K562 (cell line): ENCODE results near the gene B9D2. TPM values are rescaled to one million over a fixed set of nuclear protein-coding genes. Genes with fewer than 3 reads are reported as not detected.
A peak's percentile ranks its signal among the peaks of the same experiment; 100 is the strongest.

ENCODE experiments used
- ETV1 ChIP-seq: fragments of 450-650 bp; conservative IDR thresholded peaks from 2 replicates; pipeline ENCODE4 v1.6.1; 2016; ENCODE audit warnings: missing genetic modification characterization, control low read depth, low read depth, missing compliant biosample characterization
- GTF2E2 ChIP-seq: fragments of 200-800 bp; sonication (Bioruptor generic); IDR thresholded peaks from 2 replicates; pipeline ENCODE4 v1.6.1; 2016; ENCODE audit warnings: missing genetic modification characterization, missing compliant biosample characterization
- HDAC3 ChIP-seq: fragments of 450-650 bp; IDR thresholded peaks from 2 replicates; pipeline ENCODE4 v1.6.1; 2018; ENCODE audit warnings: borderline replicate concordance, mild to moderate bottlenecking, moderate library complexity; ENCODE audit not compliant: partially characterized antibody
- HIVEP1 ChIP-seq: fragments of 250-450 bp; sonication (Bioruptor Pico); IDR thresholded peaks from 2 replicates; pipeline ENCODE4 v1.4.0; 2020; ENCODE audit warnings: mild to moderate bottlenecking
- NUFIP1 ChIP-seq: fragments of 450-650 bp; IDR thresholded peaks from 2 replicates; pipeline ENCODE4 v1.6.1; 2018; ENCODE audit not compliant: partially characterized antibody
- STAT5A ChIP-seq: IDR thresholded peaks from 2 replicates; pipeline ENCODE4 v1.6.1; 2012; ENCODE audit warnings: low read length, inconsistent platforms, borderline replicate concordance
- YBX1 ChIP-seq: fragments of 450-650 bp; IDR thresholded peaks from 2 replicates; pipeline ENCODE4 v1.7.1; 2016; ENCODE audit warnings: mild to moderate bottlenecking
- ZFPM2 ChIP-seq: fragments of 250-450 bp; sonication (Bioruptor Pico); IDR thresholded peaks from 2 replicates; pipeline ENCODE4 v1.5.1; 2022; ENCODE audit warnings: mild to moderate bottlenecking
- ZNF134 ChIP-seq: fragments of 250-450 bp; sonication (Bioruptor Pico); conservative IDR thresholded peaks from 2 replicates; pipeline ENCODE4 v1.4.0; 2020
- ZNF764 ChIP-seq: fragments of 250-450 bp; sonication (Bioruptor Pico); IDR thresholded peaks from 2 replicates; pipeline ENCODE4 v1.4.0; 2020; ENCODE audit warnings: low read depth, mild to moderate bottlenecking, moderate library complexity
- polyA plus RNA-seq, 8 experiments: library from polyadenylated mRNA; depleted of rRNA in 4 of 8; stranded (reverse) in 5 of 8; unstranded in 3 of 8; fragments of >200 nt; fragmentation: Nextera tagmentation in 2 of 8; fragmentation: Illumina TruSeq in 1 of 8; extraction: Ambion mirVana in 2 of 8; extraction: Trizol in 1 of 8; gene quantifications; 2 replicates each; pipeline versions ENCODE4 v1.2.1 to v1.2.3, GENCODE V29; 2011 to 2014; ENCODE audit warnings: inconsistent platforms in 1 of 8, missing spikeins in 1 of 8
- total RNA-seq, 7 experiments: library from RNA; depleted of rRNA in 6 of 7; stranded (reverse); fragments of >200 nt in 6 of 7; fragmentation: Illumina TruSeq in 2 of 7; extraction: Trizol in 2 of 7; gene quantifications; 2 replicates each; pipeline versions ENCODE4 v1.2.1 to v1.2.3, GENCODE V29; 2011 to 2021; ENCODE audit warnings: low replicate concordance in 1 of 7
- TF ChIP-seq, protein P1 (sequence below): sonication (generic); formaldehyde crosslinking; IDR thresholded peaks from 2 replicates; pipeline ENCODE4 v1.8.0; 2023; ENCODE audit warnings: missing genetic modification reagents, mild to moderate bottlenecking, borderline replicate concordance
- TF ChIP-seq, protein P2 (sequence below): fragments of 450-650 bp; IDR thresholded peaks from 2 replicates; pipeline ENCODE4 v1.6.1; 2016; ENCODE audit warnings: borderline replicate concordance
- TF ChIP-seq, protein P3 (sequence below): sonication (generic); formaldehyde crosslinking; IDR thresholded peaks from 2 replicates; pipeline ENCODE4 v1.8.0; 2022; ENCODE audit warnings: mild to moderate bottlenecking, missing genetic modification reagents
- TF ChIP-seq, protein P4 (sequence below): fragments of 450-650 bp; IDR thresholded peaks from 2 replicates; pipeline ENCODE4 v1.7.1; 2018; ENCODE audit warnings: mild to moderate bottlenecking, low read depth; ENCODE audit not compliant: partially characterized antibody
- TF ChIP-seq, protein P5 (sequence below): sonication (generic); formaldehyde crosslinking; IDR thresholded peaks from 2 replicates; pipeline ENCODE4 v1.8.1; 2023; ENCODE audit warnings: mild to moderate bottlenecking, missing genetic modification reagents, moderate library complexity

Gene B9D2
- total and polyA plus RNA-seq, 9 of the 15 experiments (the other 6 are each of a cell fraction or from before 2014, with no cell fraction given): 0.83 to 6.9 (median 2.8) TPM

DNA sequence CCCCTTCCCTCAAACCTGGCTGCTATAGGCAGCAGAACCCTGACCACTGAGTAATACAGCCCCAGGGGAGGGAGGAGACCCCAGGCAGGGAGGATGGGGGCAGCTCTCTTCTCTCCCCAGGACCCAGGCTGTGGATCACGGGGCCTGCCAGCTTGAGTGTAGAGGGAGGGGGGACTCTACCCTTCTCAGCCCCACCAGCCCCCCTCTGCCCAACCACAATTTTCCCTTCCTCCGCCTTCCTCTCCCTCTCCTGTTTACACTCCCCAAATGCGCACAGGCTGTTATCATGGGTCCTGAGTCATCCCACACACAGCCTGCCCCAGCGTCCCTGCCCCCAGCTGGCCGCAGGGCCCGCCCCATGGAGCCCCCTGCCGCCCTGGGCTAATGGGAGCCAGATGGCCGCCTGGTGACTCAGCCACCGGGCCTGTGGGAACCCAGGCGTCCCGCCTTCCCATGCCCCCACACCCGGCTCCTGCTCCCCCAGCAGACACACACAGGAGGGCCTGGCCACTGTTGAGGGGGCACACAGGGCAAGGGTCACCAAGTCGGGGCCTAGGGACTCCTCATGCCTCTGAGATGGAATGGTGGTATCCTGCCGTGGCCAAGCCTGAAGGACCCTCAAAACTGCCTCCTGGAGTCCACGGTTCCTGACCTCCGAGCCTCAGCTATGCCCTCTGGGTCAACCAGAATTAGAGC is 40.4 kb downstream of the B9D2 start (continued):
- TF ChIP-seq, protein P1, sequence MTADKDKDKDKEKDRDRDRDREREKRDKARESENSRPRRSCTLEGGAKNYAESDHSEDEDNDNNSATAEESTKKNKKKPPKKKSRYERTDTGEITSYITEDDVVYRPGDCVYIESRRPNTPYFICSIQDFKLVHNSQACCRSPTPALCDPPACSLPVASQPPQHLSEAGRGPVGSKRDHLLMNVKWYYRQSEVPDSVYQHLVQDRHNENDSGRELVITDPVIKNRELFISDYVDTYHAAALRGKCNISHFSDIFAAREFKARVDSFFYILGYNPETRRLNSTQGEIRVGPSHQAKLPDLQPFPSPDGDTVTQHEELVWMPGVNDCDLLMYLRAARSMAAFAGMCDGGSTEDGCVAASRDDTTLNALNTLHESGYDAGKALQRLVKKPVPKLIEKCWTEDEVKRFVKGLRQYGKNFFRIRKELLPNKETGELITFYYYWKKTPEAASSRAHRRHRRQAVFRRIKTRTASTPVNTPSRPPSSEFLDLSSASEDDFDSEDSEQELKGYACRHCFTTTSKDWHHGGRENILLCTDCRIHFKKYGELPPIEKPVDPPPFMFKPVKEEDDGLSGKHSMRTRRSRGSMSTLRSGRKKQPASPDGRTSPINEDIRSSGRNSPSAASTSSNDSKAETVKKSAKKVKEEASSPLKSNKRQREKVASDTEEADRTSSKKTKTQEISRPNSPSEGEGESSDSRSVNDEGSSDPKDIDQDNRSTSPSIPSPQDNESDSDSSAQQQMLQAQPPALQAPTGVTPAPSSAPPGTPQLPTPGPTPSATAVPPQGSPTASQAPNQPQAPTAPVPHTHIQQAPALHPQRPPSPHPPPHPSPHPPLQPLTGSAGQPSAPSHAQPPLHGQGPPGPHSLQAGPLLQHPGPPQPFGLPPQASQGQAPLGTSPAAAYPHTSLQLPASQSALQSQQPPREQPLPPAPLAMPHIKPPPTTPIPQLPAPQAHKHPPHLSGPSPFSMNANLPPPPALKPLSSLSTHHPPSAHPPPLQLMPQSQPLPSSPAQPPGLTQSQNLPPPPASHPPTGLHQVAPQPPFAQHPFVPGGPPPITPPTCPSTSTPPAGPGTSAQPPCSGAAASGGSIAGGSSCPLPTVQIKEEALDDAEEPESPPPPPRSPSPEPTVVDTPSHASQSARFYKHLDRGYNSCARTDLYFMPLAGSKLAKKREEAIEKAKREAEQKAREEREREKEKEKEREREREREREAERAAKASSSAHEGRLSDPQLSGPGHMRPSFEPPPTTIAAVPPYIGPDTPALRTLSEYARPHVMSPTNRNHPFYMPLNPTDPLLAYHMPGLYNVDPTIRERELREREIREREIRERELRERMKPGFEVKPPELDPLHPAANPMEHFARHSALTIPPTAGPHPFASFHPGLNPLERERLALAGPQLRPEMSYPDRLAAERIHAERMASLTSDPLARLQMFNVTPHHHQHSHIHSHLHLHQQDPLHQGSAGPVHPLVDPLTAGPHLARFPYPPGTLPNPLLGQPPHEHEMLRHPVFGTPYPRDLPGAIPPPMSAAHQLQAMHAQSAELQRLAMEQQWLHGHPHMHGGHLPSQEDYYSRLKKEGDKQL (CRISPR knock-in tag): no peak
- no peak for TF ChIP-seq NUFIP1
- TF ChIP-seq, protein P2, sequence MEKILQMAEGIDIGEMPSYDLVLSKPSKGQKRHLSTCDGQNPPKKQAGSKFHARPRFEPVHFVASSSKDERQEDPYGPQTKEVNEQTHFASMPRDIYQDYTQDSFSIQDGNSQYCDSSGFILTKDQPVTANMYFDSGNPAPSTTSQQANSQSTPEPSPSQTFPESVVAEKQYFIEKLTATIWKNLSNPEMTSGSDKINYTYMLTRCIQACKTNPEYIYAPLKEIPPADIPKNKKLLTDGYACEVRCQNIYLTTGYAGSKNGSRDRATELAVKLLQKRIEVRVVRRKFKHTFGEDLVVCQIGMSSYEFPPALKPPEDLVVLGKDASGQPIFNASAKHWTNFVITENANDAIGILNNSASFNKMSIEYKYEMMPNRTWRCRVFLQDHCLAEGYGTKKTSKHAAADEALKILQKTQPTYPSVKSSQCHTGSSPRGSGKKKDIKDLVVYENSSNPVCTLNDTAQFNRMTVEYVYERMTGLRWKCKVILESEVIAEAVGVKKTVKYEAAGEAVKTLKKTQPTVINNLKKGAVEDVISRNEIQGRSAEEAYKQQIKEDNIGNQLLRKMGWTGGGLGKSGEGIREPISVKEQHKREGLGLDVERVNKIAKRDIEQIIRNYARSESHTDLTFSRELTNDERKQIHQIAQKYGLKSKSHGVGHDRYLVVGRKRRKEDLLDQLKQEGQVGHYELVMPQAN: no peak; the same call in 1 of the 2 replicates
- TF ChIP-seq, protein P3, sequence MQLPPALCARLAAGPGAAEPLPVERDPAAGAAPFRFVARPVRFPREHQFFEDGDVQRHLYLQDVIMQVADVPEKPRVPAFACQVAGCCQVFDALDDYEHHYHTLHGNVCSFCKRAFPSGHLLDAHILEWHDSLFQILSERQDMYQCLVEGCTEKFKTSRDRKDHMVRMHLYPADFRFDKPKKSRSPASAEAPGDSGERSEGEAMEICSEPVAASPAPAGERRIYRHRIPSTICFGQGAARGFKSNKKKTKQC: peak; percentile 48; the same call in 1 of the 2 replicates
- TF ChIP-seq ZNF134 (CRISPR knock-in tag): no peak
- peak; percentile 25; the same call in 1 of the 2 replicates for TF ChIP-seq STAT5A
- TF ChIP-seq, protein P4, sequence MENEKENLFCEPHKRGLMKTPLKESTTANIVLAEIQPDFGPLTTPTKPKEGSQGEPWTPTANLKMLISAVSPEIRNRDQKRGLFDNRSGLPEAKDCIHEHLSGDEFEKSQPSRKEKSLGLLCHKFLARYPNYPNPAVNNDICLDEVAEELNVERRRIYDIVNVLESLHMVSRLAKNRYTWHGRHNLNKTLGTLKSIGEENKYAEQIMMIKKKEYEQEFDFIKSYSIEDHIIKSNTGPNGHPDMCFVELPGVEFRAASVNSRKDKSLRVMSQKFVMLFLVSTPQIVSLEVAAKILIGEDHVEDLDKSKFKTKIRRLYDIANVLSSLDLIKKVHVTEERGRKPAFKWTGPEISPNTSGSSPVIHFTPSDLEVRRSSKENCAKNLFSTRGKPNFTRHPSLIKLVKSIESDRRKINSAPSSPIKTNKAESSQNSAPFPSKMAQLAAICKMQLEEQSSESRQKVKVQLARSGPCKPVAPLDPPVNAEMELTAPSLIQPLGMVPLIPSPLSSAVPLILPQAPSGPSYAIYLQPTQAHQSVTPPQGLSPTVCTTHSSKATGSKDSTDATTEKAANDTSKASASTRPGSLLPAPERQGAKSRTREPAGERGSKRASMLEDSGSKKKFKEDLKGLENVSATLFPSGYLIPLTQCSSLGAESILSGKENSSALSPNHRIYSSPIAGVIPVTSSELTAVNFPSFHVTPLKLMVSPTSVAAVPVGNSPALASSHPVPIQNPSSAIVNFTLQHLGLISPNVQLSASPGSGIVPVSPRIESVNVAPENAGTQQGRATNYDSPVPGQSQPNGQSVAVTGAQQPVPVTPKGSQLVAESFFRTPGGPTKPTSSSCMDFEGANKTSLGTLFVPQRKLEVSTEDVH: no peak
- no peak for TF ChIP-seq ETV1 (tag)
- 0 out of 2 replicates have a peak, but pooled peaks have one; percentile 43 for TF ChIP-seq HIVEP1 (CRISPR knock-in tag)
- no peak for TF ChIP-seq ZNF764 (CRISPR knock-in tag)
- TF ChIP-seq, protein P5, sequence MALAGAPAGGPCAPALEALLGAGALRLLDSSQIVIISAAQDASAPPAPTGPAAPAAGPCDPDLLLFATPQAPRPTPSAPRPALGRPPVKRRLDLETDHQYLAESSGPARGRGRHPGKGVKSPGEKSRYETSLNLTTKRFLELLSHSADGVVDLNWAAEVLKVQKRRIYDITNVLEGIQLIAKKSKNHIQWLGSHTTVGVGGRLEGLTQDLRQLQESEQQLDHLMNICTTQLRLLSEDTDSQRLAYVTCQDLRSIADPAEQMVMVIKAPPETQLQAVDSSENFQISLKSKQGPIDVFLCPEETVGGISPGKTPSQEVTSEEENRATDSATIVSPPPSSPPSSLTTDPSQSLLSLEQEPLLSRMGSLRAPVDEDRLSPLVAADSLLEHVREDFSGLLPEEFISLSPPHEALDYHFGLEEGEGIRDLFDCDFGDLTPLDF (CRISPR knock-in tag): peak; percentile 44; the same call in 1 of the 2 replicates
- TF ChIP-seq HDAC3: peak; percentile 49
- TF ChIP-seq YBX1: no peak
- TF ChIP-seq GTF2E2: 0 out of 2 replicates have a peak, but pooled peaks have one; percentile 35
- no peak for TF ChIP-seq ZFPM2 (CRISPR knock-in tag)
